GM19328 (cell line): ENCODE data around the gene CD300LG.
"Not testable (repeated sequence)": the region's sequence is repeated elsewhere in the genome, so short reads cannot be mapped to it uniquely, and the experiment has no call there.

ENCODE experiments used
- ATAC-seq: cut with Tn5 transposase; IDR thresholded peaks from one replicate; pipeline ENCODE4 v1.9.1; 2021; ENCODE audit warnings: mild to moderate bottlenecking, moderate library complexity; ENCODE audit not compliant: unreplicated experiment

Gene CD300LG

DNA sequence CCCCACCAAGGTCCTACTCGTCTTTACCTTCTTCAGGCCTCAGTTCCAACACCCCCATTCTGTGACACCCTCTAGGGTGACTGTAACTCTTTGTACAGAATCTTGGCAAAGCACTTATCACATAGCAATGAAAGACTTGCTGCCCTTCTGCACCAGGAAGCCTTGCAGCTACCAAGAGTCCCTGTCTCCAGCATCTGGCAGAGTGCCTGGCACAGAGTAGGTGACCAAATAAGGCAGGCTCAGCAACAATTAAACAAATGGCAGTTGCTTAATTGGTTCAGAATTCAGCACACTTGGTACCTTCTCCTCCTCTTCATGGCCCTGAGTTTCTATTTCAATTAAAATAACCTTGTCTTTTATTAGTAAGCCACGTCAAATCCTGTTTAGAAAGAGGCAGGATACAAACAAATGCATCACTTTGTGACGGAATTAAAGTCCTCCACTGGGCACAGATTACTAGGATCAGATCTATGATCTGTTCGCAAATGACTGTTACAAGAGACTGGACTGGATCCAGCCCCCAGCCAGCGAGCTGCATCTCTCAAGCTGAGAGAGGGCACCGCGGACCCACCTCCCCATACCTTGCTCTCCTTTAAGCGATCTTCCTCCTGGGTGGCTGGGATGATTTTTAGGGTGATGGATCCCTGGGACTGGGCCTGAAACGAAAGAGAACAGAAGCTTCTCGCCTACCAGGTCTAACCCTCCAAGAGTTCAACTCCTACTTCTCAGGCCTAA lies 23.5 kb upstream of the CD300LG start:
- ATAC-seq, result no peak

DNA sequence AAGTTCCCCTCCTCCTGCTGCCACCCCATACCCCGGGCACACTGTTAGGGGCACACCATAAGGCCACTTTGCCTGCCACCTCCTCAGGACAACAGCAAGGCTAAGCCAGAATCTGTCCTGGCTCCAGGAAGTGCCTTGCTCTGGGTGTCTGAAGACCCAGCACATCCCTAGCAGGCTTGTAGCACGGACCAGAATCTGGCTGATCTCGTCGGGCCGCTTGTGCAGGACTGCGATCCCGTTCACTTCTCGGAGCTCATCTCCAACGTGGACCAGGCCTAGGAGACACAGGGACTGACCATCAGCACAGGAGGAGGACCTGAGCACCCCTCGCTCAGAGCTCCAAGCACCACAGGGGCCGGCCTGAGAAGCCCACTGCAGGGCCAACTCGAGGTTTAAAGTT lies 21.4 kb upstream of the CD300LG start:
- no peak for ATAC-seq

DNA sequence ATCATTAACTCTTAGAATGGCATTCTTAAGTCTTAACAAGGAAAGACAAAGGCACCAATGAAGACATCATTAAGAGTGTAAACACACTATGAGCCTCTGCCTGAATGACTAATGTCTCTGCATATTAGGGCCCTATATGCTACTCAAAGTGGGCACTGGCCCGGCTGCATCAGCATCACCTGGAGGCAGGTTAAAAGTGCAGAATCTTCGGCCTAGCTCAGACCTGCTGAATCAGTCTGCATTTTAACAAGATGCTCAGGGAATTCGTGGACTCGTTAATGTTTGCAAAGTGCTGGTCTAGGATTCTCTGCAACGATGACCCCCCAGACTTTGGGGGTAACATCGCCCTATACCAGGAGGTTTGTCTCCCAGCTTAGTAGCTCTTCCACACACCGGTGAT lies 20.8 kb upstream of the CD300LG start:
- no peak for ATAC-seq

DNA sequence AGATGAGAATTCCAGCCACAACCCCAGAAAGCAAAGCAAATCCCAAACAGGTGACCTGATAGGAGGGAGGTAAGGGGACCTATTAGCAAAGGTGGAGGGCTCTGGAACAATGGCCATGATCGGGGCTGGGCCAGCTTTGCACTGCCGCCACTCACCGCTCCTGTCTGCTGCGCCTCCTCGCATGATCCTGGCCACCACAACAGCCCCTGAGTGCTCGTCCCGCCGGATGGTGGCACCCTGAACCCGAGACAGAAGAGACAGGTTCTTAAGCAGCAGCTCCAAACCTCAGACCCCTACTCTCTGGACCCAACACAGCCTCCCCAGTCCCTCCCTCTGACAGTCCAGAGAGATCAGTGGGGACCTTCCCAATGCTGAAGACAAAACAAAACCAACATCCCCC lies 19.4 kb upstream of the CD300LG start:
- ATAC-seq, result no peak

DNA sequence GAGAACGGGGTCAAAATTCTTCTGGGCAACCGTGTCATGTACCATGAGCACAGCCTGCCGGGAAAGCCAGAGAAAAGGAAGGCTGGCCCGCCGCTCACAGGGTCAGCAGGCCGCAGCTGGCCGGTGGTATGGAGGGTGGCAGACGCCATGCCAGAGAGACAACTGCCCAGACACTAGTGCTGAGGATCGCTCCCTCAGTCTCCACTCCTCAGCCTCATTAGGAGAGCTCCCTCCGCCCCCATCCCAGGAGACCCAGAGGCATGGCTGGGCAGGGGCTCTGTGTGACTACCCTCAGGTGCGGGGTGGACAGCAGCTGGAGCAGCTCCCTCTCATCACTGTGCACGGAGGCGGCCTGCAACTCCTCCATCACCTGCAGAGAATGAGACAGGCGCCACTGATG lies 17.2 kb upstream of the CD300LG start:
- no peak for ATAC-seq

- ATAC-seq, result no peak
Measured at GRCh38 chr17:43830510-43831140, 16.4 kb upstream of the CD300LG start.

- ATAC-seq, result no peak
Measured at GRCh38 chr17:43831633-43832032, 15.3 kb upstream of the CD300LG start.

DNA sequence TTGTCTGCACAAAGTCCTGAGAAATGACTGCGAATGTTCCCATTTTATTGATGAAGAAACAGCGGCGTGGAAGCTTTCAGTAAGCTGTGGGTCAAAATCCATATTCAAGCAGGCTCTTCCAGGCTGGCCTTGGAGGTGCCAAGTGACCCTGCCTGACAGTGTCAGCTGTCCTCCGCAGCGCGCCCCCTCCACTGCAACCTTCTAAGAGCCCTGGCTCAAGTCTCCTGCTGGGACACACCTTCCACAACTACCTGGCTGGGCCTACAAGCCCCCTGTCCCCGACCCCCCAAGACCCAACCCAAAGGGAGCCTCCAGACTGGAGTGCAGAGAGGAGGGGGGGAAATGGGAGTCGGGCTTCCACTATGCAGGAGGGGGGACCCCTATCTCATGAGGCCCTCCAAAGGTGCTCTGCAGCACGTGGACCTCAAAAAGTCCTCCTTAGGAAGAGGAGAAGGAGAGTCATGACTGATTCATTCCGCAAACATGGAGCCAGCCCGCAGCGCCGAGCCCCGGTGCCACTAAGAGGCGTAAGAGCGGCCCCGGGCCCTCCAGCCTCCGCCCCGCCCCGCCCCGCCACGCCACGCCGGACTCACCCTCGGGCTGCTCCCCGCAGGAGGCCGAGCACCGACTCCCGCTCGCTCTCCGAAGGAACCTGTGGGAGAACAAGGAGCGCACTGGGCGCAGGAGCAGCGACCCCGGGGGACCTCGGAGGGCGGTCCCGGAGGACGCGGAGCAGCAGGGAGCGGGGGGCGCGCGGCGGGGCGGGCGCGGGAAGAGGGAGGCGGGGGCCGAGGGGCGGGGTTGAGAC lies 14.6 kb upstream of the CD300LG start:
- ATAC-seq, result no peak

DNA sequence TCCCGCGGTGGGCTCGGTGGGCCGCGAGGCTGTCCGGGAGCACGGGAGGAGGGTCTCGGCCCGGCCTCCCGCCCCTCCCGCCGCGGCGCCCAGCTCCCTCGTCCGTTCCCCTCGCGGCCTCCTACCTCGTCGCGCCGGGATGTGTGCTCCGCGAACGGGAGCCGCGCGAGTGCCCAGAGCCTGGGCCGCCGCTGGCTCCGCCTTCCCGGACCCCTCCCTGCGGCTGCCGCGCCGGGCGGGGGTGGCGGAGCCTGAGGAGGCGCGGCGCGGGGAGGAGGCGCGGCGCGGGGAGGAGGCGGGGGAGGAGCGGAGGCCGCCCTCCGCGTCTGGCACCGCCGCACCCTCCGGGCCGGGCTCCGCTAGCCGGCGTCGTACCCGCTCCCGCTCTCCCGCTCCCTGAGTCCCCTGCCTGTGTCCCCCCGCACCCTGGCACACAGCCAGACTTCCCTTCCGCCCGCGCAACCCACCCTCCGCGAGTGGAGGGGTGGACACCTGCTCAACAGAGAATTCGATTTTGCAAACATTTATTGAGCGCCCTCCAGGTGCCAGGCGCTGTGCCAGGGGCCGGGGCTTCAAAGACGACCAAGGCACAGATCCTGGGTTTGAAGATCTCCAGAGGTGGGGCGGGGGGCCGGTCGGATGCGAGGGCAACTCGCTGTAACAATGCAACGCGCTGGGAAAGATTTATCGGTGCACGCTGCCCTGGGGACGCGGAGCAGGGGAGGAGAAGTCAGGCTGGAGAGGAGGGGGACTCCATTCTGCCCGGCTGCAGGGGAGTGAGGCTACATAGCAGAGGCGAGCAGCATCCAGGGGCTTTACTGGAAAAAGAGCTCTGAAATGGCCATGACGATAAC lies 13.8 kb upstream of the CD300LG start, which contains the start of gene MPP3:
TSS of gene MPP3 (minus strand) at position 171 of the 854 bp plus-strand sequence. CDS start 1,240 bp downstream, outside the sequence.
- ATAC-seq, result no peak

GRCh38 chr17:43834106-43834505 lies 12.9 kb upstream of the CD300LG start:
- ATAC-seq, result no peak

DNA sequence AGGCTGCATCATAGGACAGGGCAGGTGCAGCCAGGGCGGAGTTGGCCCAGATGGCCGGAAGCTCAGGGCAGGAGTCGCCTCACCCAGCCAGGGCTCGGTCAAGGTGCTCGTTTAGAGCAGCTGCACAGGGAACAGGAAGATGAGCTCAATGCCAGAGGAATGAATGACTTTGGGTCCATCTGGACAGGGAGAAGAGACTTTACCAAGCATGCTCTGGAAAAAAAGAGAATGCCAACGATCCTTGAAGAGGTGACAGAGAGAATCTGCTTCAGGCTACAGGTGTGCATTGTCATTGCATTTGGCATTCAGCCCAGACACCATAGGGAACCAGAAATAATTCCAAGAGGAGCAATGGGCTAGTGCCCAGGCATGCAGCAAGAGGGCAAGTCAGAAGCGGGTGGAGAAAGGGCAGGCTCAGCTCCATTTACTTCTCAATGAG lies 7.3 kb upstream of the CD300LG start:
- no peak for ATAC-seq

DNA sequence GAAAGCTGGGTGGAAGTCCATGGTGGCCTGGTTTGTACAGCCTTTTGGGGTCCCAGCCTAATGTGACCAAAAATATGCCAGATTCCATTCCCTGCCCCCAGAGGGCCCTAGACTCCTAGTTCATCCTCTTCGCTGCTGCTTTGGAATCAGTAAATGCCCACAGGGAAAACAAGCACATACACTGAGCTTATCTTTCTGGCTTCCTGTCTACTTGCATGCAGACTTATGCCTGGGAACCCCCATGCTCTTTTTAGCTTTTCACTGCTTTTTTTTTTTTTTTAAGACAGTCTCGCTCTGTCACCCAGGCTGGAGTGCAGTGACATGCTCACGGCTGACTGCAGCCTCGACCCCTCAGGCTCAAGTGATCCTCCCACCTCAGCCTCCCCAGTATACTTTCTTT lies 6.2 kb upstream of the CD300LG start:
- no peak for ATAC-seq

- ATAC-seq, result no peak
Measured at GRCh38 chr17:43841282-43841681, 5.7 kb upstream of the CD300LG start.

DNA sequence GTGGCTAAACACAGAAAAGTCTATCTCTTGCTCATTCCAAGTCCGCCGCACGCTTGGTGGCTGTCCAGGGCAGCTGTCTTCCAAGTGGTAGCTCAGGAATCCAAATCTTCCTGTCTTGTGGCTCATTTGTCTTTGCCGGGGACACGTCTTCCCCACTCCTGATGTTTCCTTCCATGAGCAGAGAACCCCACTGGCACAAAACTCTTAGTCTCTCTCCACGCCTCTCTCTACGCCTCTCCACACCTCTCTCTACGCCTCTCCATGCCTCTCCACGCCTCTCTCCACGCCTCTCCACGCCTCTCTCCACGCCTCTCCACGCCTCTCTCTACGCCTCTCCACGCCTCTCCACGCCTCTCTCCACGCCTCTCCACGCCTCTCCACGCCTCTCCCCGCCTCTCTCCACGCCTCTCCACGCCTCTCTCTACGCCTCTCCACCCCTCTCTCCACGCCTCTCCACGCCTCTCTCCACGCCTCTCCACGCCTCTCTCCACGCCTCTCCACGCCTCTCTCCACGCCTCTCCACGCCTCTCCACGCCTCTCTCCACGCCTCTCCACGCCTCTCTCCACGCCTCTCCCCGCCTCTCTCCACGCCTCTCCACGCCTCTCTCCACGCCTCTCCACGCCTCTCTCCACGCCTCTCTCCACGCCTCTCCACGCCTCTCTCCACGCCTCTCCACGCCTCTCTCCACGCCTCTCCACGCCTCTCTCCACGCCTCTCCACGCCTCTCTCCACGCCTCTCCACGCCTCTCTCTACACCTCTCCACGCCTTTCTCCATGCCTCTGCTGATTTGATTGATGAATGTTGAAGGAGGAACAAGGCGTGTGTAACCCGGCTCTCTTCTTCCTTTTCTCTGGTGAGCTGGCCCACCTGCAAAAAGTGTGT lies 4.6 kb upstream of the CD300LG start:
- ATAC-seq, result not testable (repeated sequence)

GRCh38 chr17:43842975-43843325 lies 4.0 kb upstream of the CD300LG start:
- ATAC-seq, result no peak

GRCh38 chr17:43844241-43844640 lies 2.7 kb upstream of the CD300LG start:
- no peak for ATAC-seq

DNA sequence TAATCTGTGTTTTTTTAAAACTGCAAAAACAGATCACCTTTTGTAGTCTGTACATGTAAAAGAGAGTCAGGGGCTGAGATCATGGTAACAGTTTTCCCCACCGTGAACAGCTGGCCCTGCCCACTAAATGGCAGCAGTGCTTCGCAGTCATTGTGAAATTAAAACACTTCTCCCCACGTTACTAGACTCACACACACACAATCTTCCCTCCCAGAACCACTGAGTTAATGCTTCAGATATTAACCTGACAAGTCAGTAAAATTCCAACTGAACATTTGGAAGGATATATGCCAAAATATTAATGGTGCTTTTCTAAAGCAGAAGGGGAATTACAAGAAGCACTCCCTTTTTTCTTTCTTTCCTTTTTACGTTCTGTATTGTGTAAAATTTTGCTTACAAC lies 1.2 kb upstream of the CD300LG start:
- no peak for ATAC-seq

GRCh38 chr17:43846221-43846712 lies 709 bp upstream of the CD300LG start:
- ATAC-seq, result no peak

DNA sequence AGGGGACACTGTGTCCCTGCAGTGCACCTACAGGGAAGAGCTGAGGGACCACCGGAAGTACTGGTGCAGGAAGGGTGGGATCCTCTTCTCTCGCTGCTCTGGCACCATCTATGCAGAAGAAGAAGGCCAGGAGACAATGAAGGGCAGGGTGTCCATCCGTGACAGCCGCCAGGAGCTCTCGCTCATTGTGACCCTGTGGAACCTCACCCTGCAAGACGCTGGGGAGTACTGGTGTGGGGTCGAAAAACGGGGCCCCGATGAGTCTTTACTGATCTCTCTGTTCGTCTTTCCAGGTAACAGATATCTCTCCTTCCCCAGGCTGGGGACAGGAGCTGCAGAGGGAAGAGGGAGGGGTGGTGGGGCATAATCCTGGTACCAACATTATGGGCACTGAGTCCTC lies 1.6 kb downstream of the CD300LG start:
- no peak for ATAC-seq

DNA sequence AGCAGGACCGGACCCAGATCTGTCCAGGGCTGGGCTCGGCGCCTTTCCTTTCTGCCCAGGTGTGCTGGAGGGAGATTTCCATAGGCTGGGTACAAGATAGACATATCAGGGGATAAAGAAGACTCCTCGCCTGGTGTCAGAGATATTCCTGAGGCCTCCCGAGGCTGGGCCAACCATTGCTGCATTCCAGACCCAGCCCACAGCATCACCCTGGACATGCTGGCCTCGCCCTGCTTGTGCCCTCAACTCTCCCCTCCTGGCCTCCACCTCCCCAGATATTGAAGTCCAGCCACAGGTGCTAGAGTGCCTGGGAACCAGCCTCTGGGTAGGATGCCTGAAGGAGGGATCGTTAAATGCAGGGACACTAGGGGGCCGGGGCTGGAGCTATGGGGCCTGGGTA lies 2.1 kb downstream of the CD300LG start:
- no peak for ATAC-seq
